ENCODE measurements around the gene PCID2. TPM values are rescaled to one million over a fixed set of nuclear protein-coding genes. Genes with fewer than 3 reads are reported as not detected.

PCID2 gene
- total RNA-seq, 1 donor from 2014 or later: 44.9 TPM

DNA sequence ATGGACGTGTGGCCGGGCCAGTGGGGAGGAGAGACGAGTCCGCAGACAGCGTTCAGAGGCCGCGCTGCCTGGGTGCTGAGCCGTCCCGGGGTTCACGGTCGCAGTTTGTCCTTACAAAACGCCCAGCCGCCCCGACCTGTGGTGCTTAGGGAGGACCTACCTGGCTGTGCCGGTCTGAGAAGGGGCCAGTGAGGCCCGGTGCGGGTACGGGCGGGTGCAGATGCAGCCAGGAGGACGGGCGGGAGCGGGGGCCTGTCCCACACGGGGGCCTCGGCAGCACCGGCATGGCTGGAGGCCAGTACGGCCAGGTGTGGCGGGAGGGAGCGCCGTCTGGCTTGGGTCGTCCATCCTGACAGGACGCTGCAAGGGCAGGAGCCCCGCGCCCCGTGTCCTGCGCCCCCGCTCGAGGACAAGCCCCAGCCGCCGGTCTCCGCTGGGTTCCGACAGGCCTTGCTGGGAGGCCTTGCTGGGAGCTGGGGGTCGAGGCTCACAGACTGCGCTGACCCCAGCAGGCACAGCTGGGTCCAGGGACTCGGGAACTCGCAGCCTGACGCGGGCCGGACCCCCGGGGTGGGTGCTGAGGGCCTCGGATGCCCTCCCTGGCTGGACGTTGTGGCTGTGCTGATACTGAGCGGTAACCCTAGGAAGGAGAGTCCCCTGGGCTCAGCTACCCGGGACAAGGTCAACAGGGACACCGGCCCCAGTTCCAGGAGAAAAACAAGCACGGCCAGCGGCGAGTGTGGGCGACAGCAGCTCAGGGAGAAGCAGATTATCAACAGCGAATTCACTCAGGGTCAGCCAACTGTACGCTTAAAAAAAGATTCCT is 55.3 kb downstream of the PCID2 start:
- Histone ChIP-seq H3K36me3 (no peaks in the 10 kb centered on the region), H3K4me3 (peak overlapping the region; percentile 47 to 60), H3K9me3 (no peaks in the 10 kb centered on the region), H3K27ac (peak overlapping the region; percentile 79), H3K4me1 (peaks cover 24% of the 10 kb centered on the region), H3K27me3 (no peaks in the 10 kb centered on the region)
- intact Hi-C loops (cut with DNase I): loop anchor here (10.0 kb wide), 1 partner anchor 212 kb away; the partner anchor contains the start of gene GRTP1
- DNase-seq (ENCODE audit: extremely low spot score in 2 of 2): peak; percentile 93 to 97
- TF ChIP-seq POLR2A (IDR thresholded peaks at IDR 0.05) (no peak), POLR2AphosphoS5 (IDR thresholded peaks at IDR 0.05; ENCODE audit: insufficient read depth in 1 of 2, low read depth in 1 of 2) (no peak), CTCF (IDR thresholded peaks at IDR 0.05) (no peak)

- TF ChIP-seq POLR2AphosphoS5 (IDR thresholded peaks at IDR 0.05; ENCODE audit: insufficient read depth in 1 of 2, low read depth in 1 of 2): no peak
- TF ChIP-seq POLR2A (IDR thresholded peaks at IDR 0.05): no peak
- no peak for DNase-seq (ENCODE audit: extremely low spot score in 2 of 2)
- Histone ChIP-seq H3K36me3 (no peaks in the 10 kb centered on the region), H3K27me3 (no peaks in the 10 kb centered on the region), H3K9me3 (no peaks in the 10 kb centered on the region), H3K27ac (peak overlapping the region; percentile 79), H3K4me1 (peaks cover 24% of the 10 kb centered on the region), H3K4me3 (peak overlapping the region; percentile 47 to 60)
- intact Hi-C loops (cut with DNase I): loop anchor here (10.0 kb wide), 1 partner anchor 212 kb away; the partner anchor contains the start of gene GRTP1
Measured at GRCh38 chr13:113152691-113152983, 55.8 kb downstream of the PCID2 start.

DNA sequence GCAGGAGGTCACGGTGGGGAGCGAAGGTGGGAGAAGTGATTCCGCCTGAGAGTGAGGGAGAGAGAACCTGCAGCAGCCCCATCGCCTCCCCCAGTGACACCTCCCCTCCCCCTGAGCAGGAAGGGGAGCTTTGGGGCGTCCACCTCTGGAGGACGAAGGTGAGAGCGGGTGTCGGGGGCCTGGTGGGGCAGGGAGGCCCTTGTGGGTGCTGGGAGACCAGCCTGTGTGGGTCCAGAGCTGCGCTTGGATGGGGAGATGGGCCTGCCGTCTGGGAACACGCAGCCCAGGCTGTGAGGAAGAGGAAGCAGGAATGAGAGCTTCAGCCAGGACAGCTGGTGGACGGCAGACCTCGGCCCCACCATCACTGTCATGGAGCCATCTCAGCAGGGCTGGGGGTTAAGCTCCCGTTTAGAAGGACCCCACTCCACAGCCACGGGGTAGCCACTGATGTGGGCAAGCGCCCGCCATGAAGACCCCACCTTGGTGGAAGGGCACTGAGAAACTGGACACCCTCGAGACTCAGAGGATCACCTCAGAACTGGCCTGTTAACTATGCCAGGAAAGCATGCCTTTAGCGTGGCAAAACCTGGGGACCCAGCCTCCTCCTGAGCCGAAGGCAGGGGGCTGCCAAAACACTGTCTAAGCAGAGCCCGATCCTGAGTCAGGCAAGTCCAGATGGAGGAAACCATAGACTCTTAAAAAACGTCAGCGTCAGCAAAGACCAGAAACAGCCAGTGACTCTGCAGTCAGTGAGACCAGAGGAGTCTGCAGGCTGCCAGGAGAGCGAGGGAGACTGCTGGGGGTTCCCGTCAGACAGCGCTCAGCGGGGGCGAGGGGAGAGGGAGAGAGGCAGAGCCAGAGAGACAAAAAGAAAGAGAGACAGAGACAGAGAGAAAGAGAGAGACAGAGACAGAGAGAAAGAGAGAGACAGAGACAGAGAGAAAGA is 56.5 kb downstream of the PCID2 start:
- Histone ChIP-seq H3K36me3 (no peaks in the 10 kb centered on the region), H3K27ac (peak overlapping the region; percentile 79), H3K27me3 (no peaks in the 10 kb centered on the region), H3K9me3 (no peaks in the 10 kb centered on the region), H3K4me3 (peak overlapping the region; percentile 47 to 60), H3K4me1 (peaks cover 24% of the 10 kb centered on the region)
- peak; percentile 87 to 89 for DNase-seq (ENCODE audit: extremely low spot score in 2 of 2)
- intact Hi-C loops (cut with DNase I): loop anchor here (10.0 kb wide), 1 partner anchor 213 kb away; the partner anchor contains the start of gene GRTP1
- no peak for TF ChIP-seq POLR2AphosphoS5 (IDR thresholded peaks at IDR 0.05; ENCODE audit: insufficient read depth in 1 of 2, low read depth in 1 of 2)
- no peak for TF ChIP-seq POLR2A (IDR thresholded peaks at IDR 0.05)
- TF ChIP-seq CTCF (IDR thresholded peaks at IDR 0.05): no peak

- Histone ChIP-seq H3K27me3 (no peaks in the 10 kb centered on the region), H3K4me3 (no peak overlapping the region), H3K36me3 (no peaks in the 10 kb centered on the region), H3K27ac (no peak overlapping the region), H3K4me1 (peaks cover 24% of the 10 kb centered on the region), H3K9me3 (no peaks in the 10 kb centered on the region)
- peak; percentile 86 to 93 for DNase-seq (ENCODE audit: extremely low spot score in 2 of 2)
- intact Hi-C loops (cut with DNase I): loop anchor here (10.0 kb wide), 1 partner anchor 214 kb away; the partner anchor contains the start of gene GRTP1
- TF ChIP-seq CTCF (IDR thresholded peaks at IDR 0.05) (no peak), POLR2AphosphoS5 (IDR thresholded peaks at IDR 0.05; ENCODE audit: insufficient read depth in 1 of 2, low read depth in 1 of 2) (no peak), POLR2A (IDR thresholded peaks at IDR 0.05) (no peak)
Measured at GRCh38 chr13:113150550-113151365, 57.7 kb downstream of the PCID2 start.
